ENCODE measurements around the gene MMP15. TPM values are rescaled to one million over a fixed set of nuclear protein-coding genes. Genes with fewer than 3 reads are reported as not detected.
"Not testable (repeated sequence)": the region's sequence is repeated elsewhere in the genome, so short reads cannot be mapped to it uniquely, and the experiment has no call there.

The MMP15 gene
- total RNA-seq, 1 donor from 2014 or later: 53.5 TPM

DNA sequence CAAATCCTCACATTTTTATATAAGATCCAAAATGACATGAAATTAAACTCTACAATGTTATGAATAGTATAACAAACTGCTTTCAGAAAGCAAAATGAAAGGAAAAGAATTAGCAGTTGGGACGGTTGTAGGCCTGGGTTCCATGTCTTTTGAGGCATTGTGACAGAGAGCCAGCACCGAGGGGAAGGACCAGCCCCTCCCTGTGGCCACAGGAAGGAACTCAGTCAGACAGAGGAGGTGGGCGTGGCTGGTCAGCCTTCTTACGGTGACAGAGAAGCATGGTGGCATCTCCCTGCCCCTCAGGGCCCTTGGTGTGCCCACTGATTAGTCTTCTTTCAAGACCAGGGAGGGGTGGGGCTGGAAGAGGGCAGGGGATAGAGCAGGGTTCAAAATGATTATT lies 30.8 kb upstream of the MMP15 start:
- peak; percentile 89 for DNase-seq (ENCODE audit: low spot score)
- intact Hi-C loops (cut with DNase I): no loop called here

DNA sequence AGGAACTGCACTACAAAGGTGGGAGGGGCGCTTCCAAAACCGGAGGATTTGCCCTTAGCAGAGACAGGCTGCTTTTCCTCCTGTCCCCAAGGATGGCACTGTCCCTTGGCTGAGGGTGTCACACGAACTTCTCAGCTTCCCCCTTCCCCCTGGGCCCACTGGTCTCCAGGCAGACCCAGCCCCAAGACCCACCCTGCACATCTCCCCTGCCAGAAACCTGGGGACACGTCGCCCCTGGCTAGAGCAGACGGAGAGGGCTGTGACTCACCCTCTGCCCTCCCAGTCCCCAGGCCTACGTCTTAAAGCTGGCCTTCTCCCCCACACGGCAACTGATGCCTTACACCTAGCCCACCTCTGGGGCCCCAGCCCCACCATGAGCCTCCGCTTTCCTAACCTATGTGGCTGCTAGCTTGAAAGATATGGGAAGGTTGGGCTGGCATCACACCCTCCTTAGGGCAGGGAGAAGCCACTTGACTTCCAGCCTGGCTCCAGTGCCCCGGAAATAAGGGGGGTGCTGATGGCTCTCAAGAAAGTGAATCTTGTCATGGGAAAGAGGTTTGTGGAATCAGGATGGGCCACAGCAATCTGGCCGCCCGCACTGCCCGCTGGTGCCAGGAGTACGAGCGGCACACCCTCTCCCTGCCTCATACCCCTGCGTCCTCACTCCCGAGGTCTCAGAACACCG lies 29.7 kb upstream of the MMP15 start:
- no peak for DNase-seq (ENCODE audit: low spot score)
- intact Hi-C loops (cut with DNase I): no loop called here

DNA sequence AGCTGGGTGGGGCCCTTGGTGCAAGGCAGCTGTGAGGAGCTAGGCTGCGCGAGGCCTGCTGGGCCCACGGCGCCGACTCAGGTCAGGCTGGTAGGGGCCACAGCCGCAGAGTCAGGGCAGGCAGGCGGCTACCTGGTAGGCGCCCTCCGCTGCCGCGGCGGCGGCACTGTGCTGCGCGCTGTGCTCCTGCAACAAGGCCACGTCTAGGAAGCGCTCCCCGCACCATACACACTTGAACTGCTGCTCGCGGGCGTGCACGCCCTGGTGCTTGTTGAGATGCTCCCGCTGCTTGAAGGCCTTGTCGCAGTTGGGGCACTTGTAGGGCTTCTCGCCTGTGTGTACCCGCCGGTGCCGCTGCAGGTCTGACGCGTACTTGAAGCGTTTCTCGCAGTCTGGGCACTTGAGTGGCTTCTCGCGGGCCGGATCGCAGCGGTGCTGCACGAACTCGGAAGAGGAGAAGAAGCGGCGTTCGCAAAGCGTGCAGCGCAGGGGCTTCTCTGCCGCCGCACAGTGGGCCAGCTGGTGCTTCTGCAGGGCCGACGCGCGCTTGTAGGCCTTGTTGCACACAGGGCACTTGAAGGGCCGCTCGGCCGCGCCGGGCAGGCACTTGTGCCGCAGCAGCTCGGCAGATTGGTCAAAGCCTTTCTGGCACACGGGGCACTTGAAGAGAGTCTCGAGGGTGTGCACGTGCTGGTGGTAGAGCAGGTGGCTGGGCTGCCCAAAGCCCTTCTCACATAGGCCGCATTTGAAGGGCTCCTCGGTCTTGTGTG lies 29.0 kb upstream of the MMP15 start:
- intact Hi-C loops (cut with DNase I): no loop called here
- DNase-seq (ENCODE audit: low spot score): no peak

DNA sequence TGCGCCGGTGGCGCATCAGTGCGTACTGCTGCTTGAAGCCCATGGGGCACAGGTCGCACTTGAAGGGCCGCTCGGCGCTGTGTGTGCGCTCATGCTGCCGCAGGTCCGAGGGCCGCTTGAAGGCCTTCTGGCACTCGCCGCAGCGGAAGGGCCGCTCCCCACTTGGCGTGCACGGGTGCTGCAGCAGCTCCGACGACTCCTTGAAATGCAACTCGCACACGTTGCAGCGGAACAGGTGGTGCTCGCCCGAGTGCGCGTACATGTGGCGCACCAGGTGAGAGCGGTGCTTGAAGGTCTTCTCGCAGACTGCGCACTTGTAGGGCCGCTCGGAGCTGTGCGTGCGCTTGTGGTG lies 28.4 kb upstream of the MMP15 start:
- DNase-seq (ENCODE audit: low spot score): no peak
- intact Hi-C loops (cut with DNase I): no loop called here

DNA sequence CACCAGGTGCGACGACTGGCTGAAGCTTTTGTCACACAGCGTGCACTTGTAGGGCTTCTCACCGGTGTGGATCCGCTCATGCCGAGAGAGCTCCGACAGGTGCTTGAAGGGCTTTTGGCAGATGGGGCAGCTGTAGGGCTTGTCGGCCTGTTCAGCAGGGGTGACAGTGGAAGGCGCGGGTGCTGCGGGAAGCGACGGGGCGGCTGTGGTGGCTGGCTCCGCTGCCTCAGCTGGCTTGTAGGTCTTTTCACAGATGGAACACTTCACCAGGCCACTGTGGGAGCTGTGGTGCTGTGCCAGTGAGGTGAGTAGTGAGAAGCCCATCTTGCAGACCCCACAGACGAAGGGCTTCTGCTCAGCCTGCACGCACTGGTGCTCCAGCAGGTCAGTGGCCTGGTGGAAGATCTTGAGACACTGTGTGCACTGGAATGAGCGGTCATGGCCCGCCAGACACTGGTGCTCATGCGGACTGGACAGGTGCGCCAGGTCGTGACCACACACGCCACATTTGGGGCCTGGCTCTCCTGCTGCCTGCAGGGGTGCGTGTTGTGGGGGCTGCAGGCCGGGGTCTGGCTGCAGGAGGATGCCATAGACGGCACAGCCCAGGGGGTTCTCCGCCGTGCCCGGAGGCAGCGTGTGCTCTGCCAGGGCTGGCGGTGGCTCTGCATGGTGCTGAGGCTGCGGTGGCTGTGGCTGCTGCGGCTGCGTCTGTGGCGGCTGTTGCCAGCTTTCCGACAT lies 27.9 kb upstream of the MMP15 start:
- DNase-seq (ENCODE audit: low spot score): no peak
- intact Hi-C loops (cut with DNase I): no loop called here

DNA sequence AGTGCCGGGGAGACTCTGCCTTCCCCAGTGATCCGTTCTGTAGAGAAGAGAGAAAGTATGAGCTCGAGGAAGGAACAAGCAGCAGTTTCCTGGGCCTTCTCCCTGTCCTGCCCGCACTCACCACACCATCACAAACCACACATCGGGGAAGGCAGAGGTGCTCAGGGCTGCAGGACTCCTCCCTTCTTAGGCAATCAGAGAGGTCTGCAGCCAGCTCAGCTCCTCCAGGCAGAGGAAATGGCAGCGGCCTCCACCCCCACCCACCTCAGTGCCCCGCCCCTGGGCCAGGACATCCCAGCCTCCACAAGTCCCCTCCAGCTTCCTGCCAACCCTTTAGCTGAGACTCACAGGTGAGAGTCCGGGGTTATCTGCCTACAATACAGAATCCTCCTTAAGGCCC lies 27.1 kb upstream of the MMP15 start:
- intact Hi-C loops (cut with DNase I): no loop called here
- peak; percentile 86 for DNase-seq (ENCODE audit: low spot score)

DNA sequence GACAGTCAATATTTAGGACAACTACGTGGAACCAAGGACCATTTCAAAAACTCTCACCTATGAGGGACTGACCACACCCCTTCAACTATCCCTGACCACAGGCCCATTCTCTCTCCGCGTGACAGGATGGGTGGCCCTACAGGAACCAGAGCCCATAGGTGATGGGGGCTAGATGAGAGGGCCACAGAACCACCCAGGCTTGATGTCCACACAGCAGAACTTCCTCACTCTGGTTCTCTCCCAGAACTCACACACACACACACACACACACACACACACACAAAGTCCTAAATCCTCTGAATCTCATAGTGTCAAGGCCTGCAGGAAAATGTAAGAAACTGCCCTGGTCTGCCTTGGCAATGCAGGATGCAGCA lies 26.6 kb upstream of the MMP15 start:
- intact Hi-C loops (cut with DNase I): no loop called here
- DNase-seq (ENCODE audit: low spot score): no peak

DNA sequence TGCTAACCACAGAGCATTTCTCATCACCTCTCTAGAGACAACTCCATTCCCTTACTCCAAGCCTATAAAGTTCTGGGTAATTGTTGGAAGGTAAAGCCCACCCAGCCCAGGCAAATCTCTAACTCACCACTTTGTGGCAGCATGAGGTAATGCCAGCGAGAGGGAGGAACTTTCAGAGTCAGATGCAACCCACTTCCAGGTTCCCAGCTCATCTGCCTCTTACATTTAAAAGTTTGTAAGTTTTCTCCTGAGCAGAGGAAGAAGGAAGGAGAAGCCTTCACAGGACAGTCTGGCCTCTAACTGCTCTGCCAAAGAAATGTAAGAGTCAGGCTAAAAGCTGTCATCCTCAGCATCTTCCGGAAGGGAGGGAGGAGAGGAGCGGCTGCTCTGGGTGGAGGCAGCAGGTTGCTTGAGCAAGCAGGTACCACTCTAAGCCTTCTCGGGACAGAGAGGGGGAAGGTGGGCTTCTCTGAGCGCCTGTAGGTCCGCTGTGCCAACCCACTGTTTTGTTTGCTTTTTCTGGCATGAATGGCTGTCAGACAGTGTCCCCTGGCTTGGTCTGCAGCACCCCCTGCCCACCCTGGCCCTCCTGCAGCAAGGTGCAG lies 26.1 kb upstream of the MMP15 start:
- DNase-seq (ENCODE audit: low spot score): no peak
- intact Hi-C loops (cut with DNase I): no loop called here

DNA sequence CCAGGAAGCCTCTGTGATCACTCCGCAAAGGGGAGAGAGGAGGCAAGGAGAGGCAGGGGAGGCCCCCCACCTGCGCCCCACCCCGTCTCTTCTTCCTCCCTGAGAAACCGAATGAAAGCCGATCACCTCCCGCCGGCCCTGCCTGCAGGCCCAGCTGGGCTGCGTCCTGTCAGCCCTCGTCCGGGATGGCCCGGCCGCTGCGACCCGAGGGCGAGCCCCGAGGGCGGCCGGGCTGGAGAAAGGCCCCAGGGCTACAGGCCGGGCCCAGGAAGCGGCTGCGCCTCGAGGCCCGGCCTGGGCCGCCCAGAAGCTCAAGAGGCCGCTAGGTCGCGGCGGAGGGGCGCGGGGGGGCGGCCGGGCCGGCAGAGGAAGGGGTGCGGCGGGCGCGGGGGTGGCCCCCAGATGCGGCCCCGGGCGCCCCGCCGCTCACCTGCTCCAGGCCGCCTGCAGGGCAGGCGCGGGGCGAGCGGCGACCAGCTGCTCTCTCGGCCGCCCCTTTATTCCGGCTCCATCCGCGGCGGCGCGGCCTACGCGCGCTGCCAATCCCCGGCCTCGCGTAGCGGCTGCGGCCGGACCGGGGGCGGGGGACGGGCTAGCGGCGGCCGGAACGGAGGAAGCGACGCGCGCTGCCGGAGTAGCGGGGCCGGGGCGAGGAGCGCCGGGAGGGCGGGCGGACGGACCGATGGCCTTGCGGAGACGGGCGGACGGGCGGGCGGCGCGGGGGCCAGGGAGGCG lies 25.4 kb upstream of the MMP15 start, which contains the start of gene ZNF319:
ZNF319 (minus strand) TSS at position 702 of the 735 bp plus-strand sequence. CDS start 2,407 bp downstream, outside the sequence.
- DNase-seq (ENCODE audit: low spot score): no peak
- intact Hi-C loops (cut with DNase I): loop anchor here (5.0 kb wide), 2 partner anchors 243 to 408 kb away; no protein-coding TSS in a partner anchor

DNA sequence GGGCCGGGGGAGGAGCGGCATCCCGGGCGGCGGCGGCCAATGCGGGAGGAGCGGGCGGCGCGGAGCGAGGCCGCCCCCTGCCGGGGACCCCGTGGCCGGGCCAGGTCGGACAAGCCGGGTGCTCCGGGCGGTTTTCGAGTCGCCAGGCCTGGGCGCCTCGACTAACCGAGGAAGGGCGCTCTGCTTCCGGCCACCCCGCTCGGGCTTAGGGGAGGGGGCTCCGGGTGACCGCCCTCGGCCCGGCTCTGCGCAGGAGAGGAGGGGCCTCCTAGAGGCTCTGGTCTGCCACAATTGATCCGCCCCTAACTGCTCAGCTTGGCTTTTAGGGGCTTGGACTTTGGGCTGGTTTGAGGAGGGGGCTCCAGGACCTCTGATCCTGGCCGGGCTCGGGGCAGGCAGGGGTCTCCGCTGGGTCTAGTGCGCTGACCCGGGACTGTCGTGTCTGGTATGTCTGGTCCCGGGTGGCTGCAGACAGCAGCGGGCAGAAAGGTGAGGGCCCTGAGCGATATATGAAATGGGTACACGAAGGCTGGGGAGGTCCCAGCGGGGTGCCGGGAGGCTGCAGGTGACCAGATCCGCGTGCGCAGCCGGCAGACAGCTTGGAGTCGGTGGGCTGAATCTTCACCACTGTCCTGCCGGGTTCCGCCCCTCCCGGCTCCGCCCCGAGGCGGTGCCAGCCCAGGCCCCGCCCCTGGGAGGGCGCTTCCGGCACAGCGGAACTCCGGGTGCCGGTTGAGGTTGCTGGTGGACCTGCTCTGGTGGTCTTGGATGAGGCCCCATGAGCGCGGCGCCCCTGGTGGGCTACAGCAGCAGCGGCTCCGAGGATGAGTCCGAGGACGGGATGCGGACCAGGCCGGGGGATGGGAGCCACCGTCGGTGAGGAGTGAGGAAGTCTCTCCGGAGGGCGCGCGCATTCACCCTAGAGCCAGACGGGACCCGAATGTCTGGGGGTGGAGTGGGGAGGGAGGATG lies 24.6 kb upstream of the MMP15 start, which contains the start of gene USB1:
USB1 (plus strand) TSS at position 702 of the 971 bp plus-strand sequence; CDS start at position 779, 77 bp downstream.
- intact Hi-C loops (cut with DNase I): loop anchor here (5.0 kb wide), 2 partner anchors 244 to 409 kb away; no protein-coding TSS in a partner anchor

DNA sequence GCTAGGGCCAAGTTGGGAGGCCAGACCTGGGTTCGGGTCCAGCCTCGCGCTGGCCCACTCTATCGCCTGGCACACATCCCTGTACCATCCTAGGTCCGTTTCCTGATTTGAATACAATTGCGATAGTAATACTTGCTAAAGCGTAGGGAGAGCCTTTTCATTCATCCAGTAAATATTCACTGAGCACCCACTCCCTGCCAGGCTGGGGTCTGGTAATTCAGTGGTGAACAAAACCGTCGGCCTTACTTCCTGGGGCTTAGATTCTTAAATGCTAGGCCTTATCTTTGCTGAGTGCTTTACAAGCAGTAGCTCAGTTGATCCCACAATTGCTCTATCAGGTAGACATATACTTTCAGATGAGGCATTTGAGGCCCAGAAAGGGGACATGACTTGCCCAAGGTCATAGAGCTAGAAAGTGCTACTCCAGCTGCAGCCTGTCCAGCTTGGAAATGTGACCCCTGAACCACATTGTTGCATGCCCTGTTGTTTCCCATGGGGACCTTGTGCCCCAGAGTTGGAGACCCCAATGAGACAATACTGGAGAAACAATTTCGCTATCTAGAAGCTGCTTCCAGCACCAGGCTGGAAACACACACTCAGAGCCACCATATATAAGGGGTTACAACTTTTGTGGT lies 23.7 kb upstream of the MMP15 start:
- DNase-seq (ENCODE audit: low spot score): no peak
- intact Hi-C loops (cut with DNase I): loop anchor here (2.0 to 5.0 kb wide), 3 partner anchors 103 to 410 kb away; no protein-coding TSS in a partner anchor

More for the DNA sequence above, 24.6 kb upstream of the MMP15 start, which contains the start of gene USB1:
- DNase-seq (ENCODE audit: low spot score): peak; percentile 95

DNA sequence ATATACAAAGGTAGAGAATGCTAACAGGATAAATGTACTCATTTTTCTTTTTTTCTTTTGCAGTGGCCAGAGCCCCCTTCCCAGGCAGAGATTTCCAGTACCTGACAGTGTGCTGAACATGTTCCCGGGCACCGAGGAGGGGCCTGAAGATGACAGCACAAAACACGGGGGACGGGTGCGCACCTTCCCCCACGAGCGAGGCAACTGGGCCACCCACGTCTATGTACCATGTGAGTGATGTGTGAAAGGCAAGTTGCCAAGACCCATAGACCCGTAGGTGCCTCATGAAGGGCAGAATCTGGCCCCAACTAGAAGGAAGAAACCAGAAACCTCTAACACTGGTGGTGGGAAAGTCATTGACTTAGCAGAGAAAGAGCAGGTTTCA lies 23.1 kb upstream of the MMP15 start:
- intact Hi-C loops (cut with DNase I): loop anchor here (2.0 to 5.0 kb wide), 3 partner anchors 104 to 410 kb away; no protein-coding TSS in a partner anchor

DNA sequence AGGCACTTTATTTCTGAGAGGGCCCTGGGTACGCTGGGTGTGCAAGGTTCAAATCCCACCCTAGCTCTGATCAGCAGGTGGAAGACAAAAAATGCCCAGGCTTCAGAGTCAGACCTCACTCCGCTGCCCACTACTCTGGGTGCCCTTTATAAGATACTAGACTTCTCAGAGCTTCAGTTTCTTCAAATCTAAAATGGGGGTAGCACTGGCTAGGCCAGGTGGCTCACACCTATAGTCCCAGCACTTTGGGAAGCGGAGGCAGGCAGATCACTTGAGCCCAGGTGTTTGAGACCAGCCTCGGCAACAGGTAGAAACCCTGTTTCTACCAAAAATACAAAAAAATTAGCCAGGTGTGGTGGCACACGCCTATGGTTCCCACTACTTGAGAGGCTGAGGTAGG lies 22.6 kb upstream of the MMP15 start:
- intact Hi-C loops (cut with DNase I): loop anchor here (2.0 to 5.0 kb wide), 3 partner anchors 104 to 411 kb away; no protein-coding TSS in a partner anchor

More for the DNA sequence above, 23.1 kb upstream of the MMP15 start:
- no peak for DNase-seq (ENCODE audit: low spot score)

DNA sequence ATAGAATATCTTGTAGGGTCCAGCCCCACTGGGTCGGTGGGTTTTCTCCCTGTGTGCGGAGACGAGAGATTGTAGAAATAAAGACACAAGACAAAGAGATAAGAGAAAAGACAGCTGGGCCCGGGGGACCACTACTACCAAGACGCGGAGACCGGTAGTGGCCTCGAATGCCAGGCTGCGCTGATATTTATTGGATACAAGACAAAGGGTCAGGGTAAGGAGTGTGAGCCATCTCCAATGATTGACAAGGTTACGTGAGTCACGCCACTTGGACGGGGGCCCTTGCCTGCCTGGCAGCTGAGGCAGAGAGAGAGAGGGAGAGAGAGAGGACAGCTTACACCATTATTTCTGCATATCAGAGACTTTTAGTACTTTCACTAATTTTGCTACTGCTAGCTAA lies 20.8 kb upstream of the MMP15 start:
- not testable (repeated sequence) for DNase-seq (ENCODE audit: low spot score)
- intact Hi-C loops (cut with DNase I): loop anchor here (5.0 kb wide), 2 partner anchors 247 to 412 kb away; no protein-coding TSS in a partner anchor

More for the DNA sequence above, 22.6 kb upstream of the MMP15 start:
- DNase-seq (ENCODE audit: low spot score): no peak

DNA sequence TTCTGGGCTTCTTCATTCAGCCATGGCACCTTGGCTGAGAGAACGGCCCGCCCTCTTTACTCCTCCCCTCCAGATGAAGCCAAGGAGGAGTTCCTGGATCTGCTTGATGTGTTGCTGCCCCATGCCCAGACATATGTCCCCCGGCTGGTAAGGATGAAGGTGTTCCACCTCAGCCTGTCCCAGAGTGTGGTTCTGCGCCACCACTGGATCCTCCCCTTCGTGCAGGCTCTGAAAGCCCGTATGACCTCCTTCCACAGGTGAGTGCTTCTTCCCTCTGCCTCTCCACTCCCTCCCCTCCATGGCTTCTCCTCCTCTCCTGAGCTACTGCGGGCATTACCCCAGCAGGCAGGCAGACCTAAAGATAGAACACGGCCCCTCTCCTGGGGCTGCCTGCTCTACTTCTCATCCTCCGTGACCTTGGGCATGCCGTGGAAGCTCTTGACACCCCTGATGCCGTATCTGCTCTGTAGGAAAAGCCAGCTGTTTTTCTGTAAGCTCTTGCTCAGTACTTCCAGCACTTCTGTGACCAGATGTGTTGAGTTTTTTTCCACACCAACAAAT lies 15.6 kb upstream of the MMP15 start:
- intact Hi-C loops (cut with DNase I): no loop called here
- no peak for DNase-seq (ENCODE audit: low spot score)

DNA sequence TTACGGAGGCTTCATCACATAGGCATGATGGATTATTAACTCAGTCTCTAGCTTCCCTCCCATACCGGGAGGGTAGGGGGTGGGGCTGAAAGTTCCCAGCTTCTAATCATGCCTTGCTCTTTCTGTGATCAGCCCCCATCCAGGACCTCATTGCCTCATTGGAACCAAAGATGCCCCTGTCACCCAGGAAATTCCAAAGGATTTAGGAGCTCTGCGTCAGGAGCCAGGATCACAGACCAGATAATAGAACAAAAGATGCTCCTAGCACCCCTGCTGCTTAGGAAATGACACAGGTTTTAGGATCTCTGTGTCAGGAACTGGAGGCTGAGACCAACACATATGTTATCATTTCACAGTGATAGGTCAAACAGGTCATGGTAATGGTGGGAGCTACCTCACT lies 14.7 kb upstream of the MMP15 start:
- no peak for DNase-seq (ENCODE audit: low spot score)
- intact Hi-C loops (cut with DNase I): no loop called here

DNA sequence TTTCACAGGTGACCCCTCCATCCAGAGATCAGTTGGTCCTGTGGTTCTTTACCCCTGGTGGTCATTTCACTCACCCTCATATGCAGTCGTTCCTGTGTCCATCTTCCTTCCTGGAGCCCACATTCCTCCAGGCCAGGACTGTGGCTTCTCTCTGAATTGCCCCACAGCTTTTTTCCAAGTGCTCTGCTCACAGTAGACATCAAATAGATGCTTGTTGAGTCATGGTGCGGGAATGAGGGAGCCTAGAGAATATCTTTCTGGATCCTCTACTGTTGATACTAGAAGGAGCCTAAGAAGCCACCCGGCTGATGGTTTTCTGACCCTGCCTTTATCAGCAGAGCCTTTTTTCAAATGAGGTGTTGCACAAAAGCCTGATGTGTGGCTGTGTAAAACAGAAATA lies 13.9 kb upstream of the MMP15 start:
- no peak for DNase-seq (ENCODE audit: low spot score)

More for the DNA sequence above, 13.9 kb upstream of the MMP15 start:
- intact Hi-C loops (cut with DNase I): no loop called here
